HCT116 (cell line): ENCODE data around the gene DVL2. TPM values are rescaled to one million over a fixed set of nuclear protein-coding genes. Genes with fewer than 3 reads are reported as not detected.

Source experiments
- ATAC-seq: fragments of 200-7000 bp; cut with Tn5 transposase; 2 replicates; pipeline ENCODE4 v1.9.1; 2020; ENCODE audit warnings: mild to moderate bottlenecking, moderate library complexity
- BruUV-seq: library from RNA; stranded (reverse); fragments of 400-500 nt; replicated peaks from 2 replicates; lab custom pipeline; 2021; lab: Mats Ljungman, UMichigan
- CTCF ChIA-PET: fragments of 300-600 bp; sonication (Branson Sonifier 250); formaldehyde crosslinking; loops from one replicate; lab custom pipeline; 2021; ENCODE audit warnings: antibody characterized with exemption; lab: Charles Lee
- POLR2A ChIA-PET: fragments of 300-600, 350-600 bp; sonication (Branson Sonifier 250); formaldehyde crosslinking; loops from one replicate; lab custom pipeline; 2021; ENCODE audit warnings: antibody characterized with exemption; lab: Charles Lee
- RAD21 ChIA-PET, 2 experiments: fragments of 300-600 bp; sonication (Branson Sonifier 250); formaldehyde crosslinking; loops; one replicate each; lab custom pipeline; 2023; ENCODE audit warnings: low total read pairs in 2 of 2; ENCODE audit not compliant: uncharacterized antibody in 2 of 2, unreplicated experiment in 2 of 2, low non-redundant PET in 1 of 2; lab: Charles Lee
- DNase-seq: peaks from one replicate; pipeline ENCODE4 v3.0.0-alpha.2; 2010; ENCODE audit warnings: low read depth, low spot score
- H2AFZ ChIP-seq: fragments of 200-600 bp; shearing (Covaris generic), sonication (generic); 2 replicates; pipeline ENCODE4 v1.6.1; 2017; ENCODE audit warnings: low read depth, mixed run types, mixed read lengths, antibody characterized with exemption, low read length; ENCODE audit not compliant: poor library complexity, severe bottlenecking
- H3K27ac ChIP-seq: 2 replicates; pipeline ENCODE4 v1.5.1; 2012; ENCODE audit warnings: low read depth, low read length
- H3K27me3 ChIP-seq: fragments of 200-600 bp; sonication (generic); 2 replicates; pipeline ENCODE4 v1.6.1; 2016; ENCODE audit warnings: mixed run types, low read length, mixed read lengths; ENCODE audit not compliant: insufficient read depth
- H3K36me3 ChIP-seq, 2 experiments: fragments of 200-500 bp in 1 of 2; fragments of 200-600 bp in 1 of 2; sonication (Bioruptor generic) in 1 of 2; sonication (generic) in 1 of 2; 2 replicates each; pipeline versions ENCODE4 v1.5.1 to v1.6.1; 2014 to 2016; ENCODE audit warnings: low read length in 2 of 2, inconsistent platforms in 1 of 2, mixed read lengths in 1 of 2, mixed run types in 1 of 2; ENCODE audit not compliant: insufficient read depth in 2 of 2, control insufficient read depth in 1 of 2
- H3K4me1 ChIP-seq, 2 experiments: fragments of 200-600 bp in 1 of 2; sonication (generic) in 1 of 2; 2 replicates each; pipeline versions ENCODE4 v1.5.1 to v1.6.1; 2012 to 2017; ENCODE audit warnings: low read length in 2 of 2, inconsistent platforms in 1 of 2, mild to moderate bottlenecking in 1 of 2, mixed read lengths in 1 of 2, mixed run types in 1 of 2, moderate library complexity in 1 of 2; ENCODE audit not compliant: insufficient read depth in 2 of 2, control insufficient read depth in 1 of 2
- H3K4me2 ChIP-seq: fragments of 200-600 bp; sonication (generic); 2 replicates; pipeline ENCODE4 v1.6.1; 2017; ENCODE audit warnings: mixed run types, low read length, mixed read lengths
- H3K4me3 ChIP-seq, 2 experiments: fragments of 200-600 bp in 1 of 2; sonication (generic) in 1 of 2; replicated peaks in 1 of 2; 2 replicates each; pipeline ENCODE4 v1.5.1; 2011 to 2016; ENCODE audit warnings: low read length in 2 of 2, control low read depth in 1 of 2, low read depth in 1 of 2, mild to moderate bottlenecking in 1 of 2, mixed read lengths in 1 of 2, mixed run types in 1 of 2
- H3K79me2 ChIP-seq: fragments of 200-600 bp; sonication (generic); 2 replicates; pipeline ENCODE4 v1.6.1; 2017; ENCODE audit warnings: mild to moderate bottlenecking, mixed run types, low read length, moderate library complexity, mixed read lengths; ENCODE audit not compliant: insufficient read depth
- H3K9ac ChIP-seq: fragments of 200-600 bp; sonication (generic); 2 replicates; pipeline ENCODE4 v1.6.1; 2016; ENCODE audit warnings: low read length, mixed read lengths
- H3K9me2 ChIP-seq: fragments of 200-600 bp; sonication (generic), shearing (Covaris generic); 2 replicates; pipeline ENCODE4 v1.6.1; 2017; ENCODE audit warnings: mixed run types, mild to moderate bottlenecking, moderate library complexity; ENCODE audit not compliant: insufficient read depth
- H3K9me3 ChIP-seq, 2 experiments: fragments of 200-500 bp in 1 of 2; fragments of 200-600 bp in 1 of 2; sonication (Bioruptor generic) in 1 of 2; sonication (generic) in 1 of 2; 2 replicates each; pipeline ENCODE4 v1.6.1; 2014 to 2017; ENCODE audit warnings: low read length in 2 of 2, mixed read lengths in 2 of 2, inconsistent platforms in 1 of 2, low read depth in 1 of 2, mild to moderate bottlenecking in 1 of 2, mixed run types in 1 of 2, moderate library complexity in 1 of 2; ENCODE audit not compliant: control insufficient read depth in 1 of 2, insufficient read depth in 1 of 2
- H4K20me1 ChIP-seq: fragments of 200-600 bp; sonication (generic), shearing (Covaris generic); 2 replicates; pipeline ENCODE4 v1.6.1; 2017; ENCODE audit warnings: mixed run types, mild to moderate bottlenecking, moderate library complexity; ENCODE audit not compliant: insufficient read depth
- CBX3 ChIP-seq: IDR thresholded peaks from 2 replicates; pipeline ENCODE4 v1.6.1; 2012; ENCODE audit warnings: low read depth
- CTCF ChIP-seq, 3 experiments: fragments of 200-600 bp in 1 of 3; sonication (generic) in 1 of 3; IDR thresholded peaks in 2 of 3; conservative IDR thresholded peaks in 1 of 3; 2 replicates each; pipeline ENCODE4 v1.5.1; 2012 to 2017; ENCODE audit warnings: low read depth in 2 of 3, low read length in 2 of 3, antibody characterized with exemption in 1 of 3, borderline replicate concordance in 1 of 3, control low read depth in 1 of 3, mild to moderate bottlenecking in 1 of 3, mixed read lengths in 1 of 3, mixed run types in 1 of 3, moderate library complexity in 1 of 3; ENCODE audit not compliant: insufficient read depth in 1 of 3
- ELF1 ChIP-seq: IDR thresholded peaks from 2 replicates; pipeline ENCODE4 v1.6.1; 2012; ENCODE audit warnings: low read depth, borderline replicate concordance
- EZH2phosphoT487 ChIP-seq: fragments of 200-600 bp; IDR thresholded peaks from 2 replicates; pipeline ENCODE4 v1.6.1; 2018; ENCODE audit warnings: antibody characterized with exemption, borderline replicate concordance
- FOSL1 ChIP-seq: IDR thresholded peaks from 2 replicates; pipeline ENCODE4 v1.6.1; 2012; ENCODE audit warnings: low read depth
- POLR2AphosphoS5 ChIP-seq: IDR thresholded peaks from 2 replicates; pipeline ENCODE4 v1.6.1; 2011; ENCODE audit warnings: mild to moderate bottlenecking, low read depth, low read length, moderate library complexity
- RAD21 ChIP-seq: IDR thresholded peaks from 2 replicates; pipeline ENCODE4 v1.6.1; 2012; ENCODE audit warnings: low read depth, mild to moderate bottlenecking
- SP1 ChIP-seq: IDR thresholded peaks from 2 replicates; pipeline ENCODE4 v1.6.1; 2012; ENCODE audit warnings: low read depth
- SRF ChIP-seq: IDR thresholded peaks from 2 replicates; pipeline ENCODE4 v1.6.1; 2012; ENCODE audit warnings: low read depth
- intact Hi-C: fragments of 100-400 bp; cut with micrococcal nuclease; formaldehyde crosslinking; loops from 2 replicates; pipeline ENCODE4 v1.10.0; 2022
- total RNA-seq: library from RNA; stranded (reverse); gene quantifications from one replicate; pipeline ENCODE4 v1.2.1, GENCODE V29; 2021; ENCODE audit not compliant: unreplicated experiment
- TF ChIP-seq, protein P1 (sequence below): IDR thresholded peaks from 2 replicates; pipeline ENCODE4 v1.6.1; 2012
- TF ChIP-seq, protein P2 (sequence below): IDR thresholded peaks from 2 replicates; pipeline ENCODE4 v1.6.1; 2012
- TF ChIP-seq, protein P3 (sequence below): IDR thresholded peaks from 2 replicates; pipeline ENCODE4 v1.6.1; 2011; ENCODE audit warnings: mild to moderate bottlenecking, low read length, moderate library complexity; ENCODE audit not compliant: insufficient replicate concordance; ENCODE audit errors: extremely low read depth
- TF ChIP-seq, protein P4 (sequence below): IDR thresholded peaks from 2 replicates; pipeline ENCODE4 v1.6.1; 2012; ENCODE audit warnings: low read depth

Gene DVL2
- total RNA-seq, 1 experiment from 2014 or later: 69.7 TPM

- TF ChIP-seq FOSL1 (no peak), EZH2phosphoT487 (no peak), RAD21 (no peak)
- TF ChIP-seq, protein P1, sequence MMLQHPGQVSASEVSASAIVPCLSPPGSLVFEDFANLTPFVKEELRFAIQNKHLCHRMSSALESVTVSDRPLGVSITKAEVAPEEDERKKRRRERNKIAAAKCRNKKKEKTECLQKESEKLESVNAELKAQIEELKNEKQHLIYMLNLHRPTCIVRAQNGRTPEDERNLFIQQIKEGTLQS: no peak
- TF ChIP-seq, protein P2, sequence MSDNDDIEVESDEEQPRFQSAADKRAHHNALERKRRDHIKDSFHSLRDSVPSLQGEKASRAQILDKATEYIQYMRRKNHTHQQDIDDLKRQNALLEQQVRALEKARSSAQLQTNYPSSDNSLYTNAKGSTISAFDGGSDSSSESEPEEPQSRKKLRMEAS: no peak
Observed at GRCh38 chr17:7184647-7185046, 49.7 kb downstream of the DVL2 start (continued).

GRCh38 chr17:7184091-7184488, 50.2 kb downstream of the DVL2 start:
- Histone ChIP-seq H2AFZ (no peak overlapping the region), H3K9ac (no peak overlapping the region), H3K27me3 (no peaks in the 10 kb centered on the region), H3K27ac (no peak overlapping the region), H3K4me1 (no peaks in the 10 kb centered on the region; a peak in 1 of 4 replicates), H3K9me3 (no peaks in the 10 kb centered on the region), H3K9me2 (no peaks in the 10 kb centered on the region), H3K79me2 (no peaks in the 10 kb centered on the region), H3K36me3 (no peaks in the 10 kb centered on the region), H4K20me1 (no peaks in the 10 kb centered on the region), H3K4me3 (no peak overlapping the region), H3K4me2 (no peak overlapping the region)
- ATAC-seq (no peak), DNase-seq (no peak)
- intact Hi-C loops: no loop called here
- ChIA-PET POLR2A (no interaction called here), RAD21 (no interaction called here), CTCF (interaction anchor here (1.0 kb wide), 1 partner anchor 132 kb away, joined by 3 read pairs; no protein-coding TSS in a partner anchor)
- no peak for TF ChIP-seq RAD21
- TF ChIP-seq SRF: no peak
- no peak for TF ChIP-seq POLR2AphosphoS5
- no peak for TF ChIP-seq CBX3
- no peak for TF ChIP-seq CTCF (IDR thresholded peaks at IDR 0.05 in 2 of 3, conservative IDR thresholded peaks at IDR 0.05 in 1 of 3; ENCODE audit: borderline replicate concordance in 1 of 3, insufficient read depth in 1 of 3, low read depth in 2 of 3, low read length in 2 of 3)
- TF ChIP-seq, protein P3, sequence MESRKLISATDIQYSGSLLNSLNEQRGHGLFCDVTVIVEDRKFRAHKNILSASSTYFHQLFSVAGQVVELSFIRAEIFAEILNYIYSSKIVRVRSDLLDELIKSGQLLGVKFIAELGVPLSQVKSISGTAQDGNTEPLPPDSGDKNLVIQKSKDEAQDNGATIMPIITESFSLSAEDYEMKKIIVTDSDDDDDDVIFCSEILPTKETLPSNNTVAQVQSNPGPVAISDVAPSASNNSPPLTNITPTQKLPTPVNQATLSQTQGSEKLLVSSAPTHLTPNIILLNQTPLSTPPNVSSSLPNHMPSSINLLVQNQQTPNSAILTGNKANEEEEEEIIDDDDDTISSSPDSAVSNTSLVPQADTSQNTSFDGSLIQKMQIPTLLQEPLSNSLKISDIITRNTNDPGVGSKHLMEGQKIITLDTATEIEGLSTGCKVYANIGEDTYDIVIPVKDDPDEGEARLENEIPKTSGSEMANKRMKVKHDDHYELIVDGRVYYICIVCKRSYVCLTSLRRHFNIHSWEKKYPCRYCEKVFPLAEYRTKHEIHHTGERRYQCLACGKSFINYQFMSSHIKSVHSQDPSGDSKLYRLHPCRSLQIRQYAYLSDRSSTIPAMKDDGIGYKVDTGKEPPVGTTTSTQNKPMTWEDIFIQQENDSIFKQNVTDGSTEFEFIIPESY: no peak
- no peak for TF ChIP-seq SP1
- TF ChIP-seq, protein P4, sequence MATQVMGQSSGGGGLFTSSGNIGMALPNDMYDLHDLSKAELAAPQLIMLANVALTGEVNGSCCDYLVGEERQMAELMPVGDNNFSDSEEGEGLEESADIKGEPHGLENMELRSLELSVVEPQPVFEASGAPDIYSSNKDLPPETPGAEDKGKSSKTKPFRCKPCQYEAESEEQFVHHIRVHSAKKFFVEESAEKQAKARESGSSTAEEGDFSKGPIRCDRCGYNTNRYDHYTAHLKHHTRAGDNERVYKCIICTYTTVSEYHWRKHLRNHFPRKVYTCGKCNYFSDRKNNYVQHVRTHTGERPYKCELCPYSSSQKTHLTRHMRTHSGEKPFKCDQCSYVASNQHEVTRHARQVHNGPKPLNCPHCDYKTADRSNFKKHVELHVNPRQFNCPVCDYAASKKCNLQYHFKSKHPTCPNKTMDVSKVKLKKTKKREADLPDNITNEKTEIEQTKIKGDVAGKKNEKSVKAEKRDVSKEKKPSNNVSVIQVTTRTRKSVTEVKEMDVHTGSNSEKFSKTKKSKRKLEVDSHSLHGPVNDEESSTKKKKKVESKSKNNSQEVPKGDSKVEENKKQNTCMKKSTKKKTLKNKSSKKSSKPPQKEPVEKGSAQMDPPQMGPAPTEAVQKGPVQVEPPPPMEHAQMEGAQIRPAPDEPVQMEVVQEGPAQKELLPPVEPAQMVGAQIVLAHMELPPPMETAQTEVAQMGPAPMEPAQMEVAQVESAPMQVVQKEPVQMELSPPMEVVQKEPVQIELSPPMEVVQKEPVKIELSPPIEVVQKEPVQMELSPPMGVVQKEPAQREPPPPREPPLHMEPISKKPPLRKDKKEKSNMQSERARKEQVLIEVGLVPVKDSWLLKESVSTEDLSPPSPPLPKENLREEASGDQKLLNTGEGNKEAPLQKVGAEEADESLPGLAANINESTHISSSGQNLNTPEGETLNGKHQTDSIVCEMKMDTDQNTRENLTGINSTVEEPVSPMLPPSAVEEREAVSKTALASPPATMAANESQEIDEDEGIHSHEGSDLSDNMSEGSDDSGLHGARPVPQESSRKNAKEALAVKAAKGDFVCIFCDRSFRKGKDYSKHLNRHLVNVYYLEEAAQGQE: no peak
- TF ChIP-seq ELF1: no peak
- BruUV-seq: no TSS peak
